Activated CD4-positive, alpha-beta T cell treated with anti-CD3 and anti-CD28 coated beads, Interleukin-10, Interleukin-2, amounts not matched to agents 100 ng/mL and 50 ng/mL, durations not matched to agents 16 hours and 8 hours (primary cell): ENCODE results near the gene NTN1.
"Not testable (repeated sequence)": the region's sequence is repeated elsewhere in the genome, so short reads cannot be mapped to it uniquely, and the experiment has no call there.

ENCODE experiments used
- DNase-seq: peaks from one replicate; pipeline ENCODE4 v3.0.0-alpha.2; 2020

NTN1 gene

GRCh38 chr17:9256361-9256750 lies 235.0 kb downstream of the NTN1 start:
- no peak for DNase-seq

GRCh38 chr17:9256751-9257629 lies 235.7 kb downstream of the NTN1 start:
- no peak for DNase-seq

- DNase-seq: not testable (repeated sequence)
Observed at GRCh38 chr17:9257630-9257965, 236.3 kb downstream of the NTN1 start.

GRCh38 chr17:9258115-9259015 lies 237.1 kb downstream of the NTN1 start:
- DNase-seq: no peak

GRCh38 chr17:9259419-9259818 lies 238.1 kb downstream of the NTN1 start:
- no peak for DNase-seq

- DNase-seq: no peak
Observed at GRCh38 chr17:9261081-9262012, 240.0 kb downstream of the NTN1 start.

- no peak for DNase-seq
Observed at GRCh38 chr17:9266031-9266680, 244.8 kb downstream of the NTN1 start.

- no peak for DNase-seq
Observed at GRCh38 chr17:9266697-9267117, 245.4 kb downstream of the NTN1 start.

GRCh38 chr17:9268546-9268945 lies 247.2 kb downstream of the NTN1 start:
- no peak for DNase-seq

GRCh38 chr17:9269350-9270035 lies 248.2 kb downstream of the NTN1 start:
- no peak for DNase-seq

- no peak for DNase-seq
Observed at GRCh38 chr17:9270921-9271320, 249.6 kb downstream of the NTN1 start.

GRCh38 chr17:9271989-9272388 lies 250.7 kb downstream of the NTN1 start:
- no peak for DNase-seq

GRCh38 chr17:9272501-9273200 lies 251.3 kb downstream of the NTN1 start:
- DNase-seq: no peak

- peak; percentile 73 for DNase-seq
Observed at GRCh38 chr17:9273428-9274391, 252.4 kb downstream of the NTN1 start.

GRCh38 chr17:9274973-9275372 lies 253.7 kb downstream of the NTN1 start:
- no peak for DNase-seq

- no peak for DNase-seq
Observed at GRCh38 chr17:9279893-9280292, 258.6 kb downstream of the NTN1 start.

- DNase-seq: no peak
Observed at GRCh38 chr17:9283909-9284308, 262.6 kb downstream of the NTN1 start.

- DNase-seq: no peak
Observed at GRCh38 chr17:9284884-9285283, 263.6 kb downstream of the NTN1 start.

- no peak for DNase-seq
Observed at GRCh38 chr17:9285602-9286427, 264.5 kb downstream of the NTN1 start.
